ENCODE results near the gene FANK1.
"Not testable (repeated sequence)": the region's sequence is repeated elsewhere in the genome, so short reads cannot be mapped to it uniquely, and the experiment has no call there.

The FANK1 gene

DNA sequence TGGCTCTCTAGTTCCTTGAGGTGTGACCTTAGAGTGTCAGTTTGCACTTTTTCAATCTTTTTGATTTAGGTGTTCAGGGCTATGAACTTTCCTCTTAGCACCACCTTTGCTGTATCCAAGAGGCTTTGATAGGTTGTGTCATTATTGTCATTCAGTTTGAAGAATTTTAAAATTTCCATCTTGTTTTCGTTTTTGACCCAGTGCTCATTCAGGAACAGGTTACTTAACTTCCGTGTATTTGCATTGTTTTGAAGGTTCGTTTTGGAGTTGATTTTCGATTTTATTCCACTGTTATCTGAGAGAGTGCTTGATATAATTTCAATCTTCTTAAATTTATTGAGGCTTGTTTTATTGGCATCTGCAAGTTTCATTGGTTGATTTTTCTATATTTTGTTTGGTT is 37.3 kb downstream of the FANK1 start:
- no peak for DNase-seq

- DNase-seq, result no peak
Measured at GRCh38 chr10:125936331-125936730, 40.0 kb downstream of the FANK1 start.

- no peak for DNase-seq
Measured at GRCh38 chr10:125940515-125940914, 44.2 kb downstream of the FANK1 start.

DNA sequence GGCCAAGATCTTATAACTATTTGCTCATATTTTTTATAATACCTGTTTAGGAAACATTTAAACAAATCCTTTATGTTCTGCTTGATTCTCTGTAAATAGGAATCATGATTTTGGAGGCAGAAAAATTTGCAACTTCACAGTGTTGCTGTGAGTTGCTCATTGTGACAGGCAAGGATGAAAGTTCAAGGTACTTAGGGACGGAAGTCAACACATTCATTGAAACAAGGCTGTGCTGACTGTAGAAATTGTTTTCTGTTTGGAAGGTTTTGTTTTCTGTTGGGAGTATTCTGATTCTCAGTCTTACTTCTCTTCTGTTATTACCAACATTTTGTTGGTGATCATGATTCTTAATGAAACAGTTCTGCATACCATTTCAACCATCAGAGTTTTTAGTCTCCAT is 54.9 kb downstream of the FANK1 start:
- DNase-seq, result no peak

GRCh38 chr10:125953778-125954385 is 57.5 kb downstream of the FANK1 start:
- no peak for DNase-seq

GRCh38 chr10:125955766-125956165 is 59.4 kb downstream of the FANK1 start:
- no peak for DNase-seq

- DNase-seq, result no peak
Measured at GRCh38 chr10:125961743-125962142, 65.4 kb downstream of the FANK1 start.

DNA sequence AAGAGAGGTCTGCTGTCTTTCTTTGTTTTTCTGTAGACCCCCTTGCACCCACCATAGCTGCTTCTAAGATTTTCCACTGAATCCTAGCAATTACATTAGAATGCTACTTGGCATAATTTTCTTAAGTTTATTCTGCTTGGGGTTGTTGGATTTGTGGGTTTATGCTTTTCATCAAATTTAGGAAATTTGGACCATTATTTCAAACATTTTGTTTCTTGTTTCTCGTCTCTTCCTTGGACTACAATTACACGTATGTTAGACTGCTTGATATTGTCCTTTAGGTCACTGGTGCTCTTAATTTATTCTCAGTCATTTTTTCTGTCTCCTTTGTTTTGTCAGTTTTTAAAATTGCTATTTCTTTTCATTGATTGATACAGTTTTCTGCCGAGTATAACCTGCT is 65.8 kb downstream of the FANK1 start:
- no peak for DNase-seq

- no peak for DNase-seq
Measured at GRCh38 chr10:125964558-125964957, 68.2 kb downstream of the FANK1 start.

DNA sequence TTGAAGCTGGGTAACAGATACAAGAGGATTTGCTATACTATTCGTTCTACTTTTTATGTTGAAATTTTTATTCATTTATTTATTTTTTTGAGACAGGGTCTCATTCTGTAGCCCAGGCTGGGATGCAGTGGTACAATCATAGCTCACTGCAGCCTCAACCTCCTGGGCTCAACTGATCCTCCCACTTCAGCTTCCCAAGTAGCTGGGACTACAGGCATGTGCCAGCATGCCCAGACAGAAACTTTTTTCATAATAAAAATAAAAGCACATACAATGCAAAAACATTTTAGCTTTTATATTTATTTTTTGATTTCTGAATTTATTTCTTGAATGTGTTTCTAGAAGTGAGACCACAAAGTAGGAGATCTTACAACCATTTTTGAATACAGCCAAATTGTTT is 71.2 kb downstream of the FANK1 start:
- DNase-seq, result no peak

- not testable (repeated sequence) for DNase-seq
Measured at GRCh38 chr10:125970077-125970630, 73.8 kb downstream of the FANK1 start.

DNA sequence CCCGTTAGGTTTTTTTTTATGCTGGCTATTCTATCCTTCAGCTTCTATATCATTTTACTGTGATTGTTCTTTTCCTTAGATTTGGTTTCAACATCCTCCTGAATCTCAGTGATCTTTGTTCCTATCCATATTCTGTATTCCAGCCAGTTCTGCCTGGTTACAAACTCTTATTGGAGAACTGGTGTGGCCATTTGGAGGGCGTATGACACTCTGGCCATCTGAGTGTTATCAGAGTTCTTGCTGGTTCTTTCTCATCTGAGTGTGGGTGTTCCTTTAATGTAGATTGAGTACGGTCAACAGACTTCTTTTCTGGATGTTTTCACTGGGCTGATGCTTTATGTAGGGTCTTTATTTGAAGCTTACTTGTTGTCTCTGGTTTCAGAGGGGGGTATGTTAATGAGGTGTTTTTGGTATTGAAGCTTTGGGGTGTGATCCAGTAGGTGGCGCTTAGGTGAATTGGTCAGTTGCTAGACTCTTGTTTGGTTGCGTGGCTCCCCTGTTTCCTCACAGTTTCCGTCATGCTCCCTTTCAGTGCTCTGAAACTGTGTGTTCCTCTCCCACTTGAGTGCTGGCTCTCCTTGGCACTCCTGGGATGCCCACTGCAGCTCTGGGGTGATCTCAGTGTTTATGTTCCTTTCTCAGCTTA is 80.7 kb downstream of the FANK1 start:
- no peak for DNase-seq

- no peak for DNase-seq
Measured at GRCh38 chr10:125979976-125980375, 83.6 kb downstream of the FANK1 start.

- DNase-seq, result no peak
Measured at GRCh38 chr10:125980521-125981035, 84.2 kb downstream of the FANK1 start.

DNA sequence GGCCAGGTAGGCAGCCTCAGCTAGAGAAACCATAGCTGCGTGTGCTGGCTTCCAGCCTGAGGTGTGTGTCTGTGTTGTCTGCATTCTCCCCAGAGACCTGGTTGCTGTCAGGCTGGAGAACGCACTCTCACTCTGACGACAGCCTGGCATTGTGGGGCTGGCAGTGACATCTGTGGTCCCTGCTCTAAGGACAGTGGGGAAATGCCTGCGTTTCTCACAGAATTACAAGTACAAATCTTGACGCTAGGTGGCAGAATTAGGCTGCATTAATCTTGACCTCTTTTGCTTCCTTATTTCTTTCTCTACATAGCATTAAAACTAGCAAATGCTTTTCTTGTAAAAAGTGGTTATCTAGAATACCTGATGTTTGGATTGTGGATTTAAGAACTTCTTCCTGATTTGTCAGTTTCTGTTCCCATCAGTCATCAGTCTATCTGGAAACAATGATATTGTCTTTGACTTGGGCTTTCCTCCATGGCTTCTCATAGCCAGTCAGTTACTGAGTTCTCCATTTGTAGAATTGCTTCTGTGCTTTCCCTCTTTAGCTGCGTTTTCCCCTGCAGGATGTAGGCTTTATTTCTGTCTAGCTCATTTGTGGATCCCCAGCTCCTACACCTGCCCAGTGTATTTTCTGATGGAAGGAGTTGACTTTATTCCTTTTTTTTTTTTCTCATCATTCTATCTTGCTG is 86.0 kb downstream of the FANK1 start:
- no peak for DNase-seq

- no peak for DNase-seq
Measured at GRCh38 chr10:125983161-125983560, 86.8 kb downstream of the FANK1 start.

DNA sequence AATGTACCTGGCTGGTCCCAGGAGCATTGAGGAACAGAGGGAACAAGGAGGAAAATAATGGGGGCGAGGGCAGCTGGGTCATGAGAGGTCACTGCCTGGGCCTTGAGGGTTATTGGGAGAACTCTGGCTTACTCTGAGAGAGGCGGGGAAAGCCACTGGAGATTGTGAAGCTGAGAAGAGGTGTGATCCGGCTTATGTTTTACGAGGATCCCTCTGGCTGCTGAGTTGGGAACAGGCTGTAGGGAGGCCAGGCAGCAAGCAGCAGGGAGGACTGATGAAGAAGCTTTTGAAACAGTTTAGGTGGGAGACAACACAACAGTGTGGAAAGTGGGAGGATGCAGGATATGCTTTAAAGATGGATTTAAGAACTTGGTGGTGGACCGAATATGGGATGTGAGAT is 87.3 kb downstream of the FANK1 start:
- DNase-seq, result no peak

DNA sequence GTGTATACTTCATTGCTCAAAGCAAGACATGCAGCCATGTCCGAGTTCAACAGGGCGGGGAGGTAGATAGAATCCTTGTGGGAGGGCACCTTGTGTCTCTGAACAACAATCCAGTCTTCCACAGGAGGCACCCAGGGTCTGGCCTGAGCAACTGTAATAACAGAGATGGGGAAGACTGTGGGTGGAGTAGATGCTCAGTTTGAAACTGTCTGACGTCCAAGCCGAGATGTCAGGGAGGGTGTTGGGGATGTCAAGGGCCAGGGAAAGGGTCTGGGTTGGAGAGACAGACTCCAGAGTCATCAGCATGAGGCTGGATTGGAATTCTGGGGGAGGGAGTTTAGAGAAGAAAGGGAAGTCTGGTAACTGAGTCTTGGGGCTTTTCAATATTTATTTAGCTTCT is 88.0 kb downstream of the FANK1 start:
- DNase-seq, result no peak

DNA sequence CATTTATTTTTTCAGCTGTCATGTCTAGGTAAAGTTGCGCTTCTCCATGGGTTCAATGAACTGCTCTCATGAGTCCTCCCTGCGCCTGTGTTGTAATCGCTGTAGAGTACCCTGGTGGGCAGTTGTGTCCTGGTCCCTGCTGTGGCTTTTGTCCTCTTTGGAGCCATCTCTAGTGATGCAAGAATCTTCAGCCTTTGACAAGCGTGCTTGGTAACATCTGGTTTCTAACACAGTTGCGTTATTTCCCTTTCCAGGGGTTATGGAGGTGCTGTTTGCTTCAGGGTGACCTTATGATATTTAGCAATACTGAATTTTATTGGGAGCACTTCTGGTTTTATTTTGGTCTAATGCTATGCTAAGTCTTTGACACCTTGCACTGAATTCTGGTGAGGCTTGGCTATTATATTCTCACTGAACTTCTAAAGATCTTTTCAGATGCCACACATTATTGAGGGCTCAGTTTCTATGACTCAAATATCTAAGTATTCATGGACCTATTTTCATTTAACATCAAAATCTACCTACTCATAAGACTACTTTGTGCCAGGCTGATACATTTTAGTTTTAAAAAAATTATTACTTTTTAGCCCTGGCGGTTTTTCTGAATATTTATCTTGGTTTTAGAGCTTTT is 88.6 kb downstream of the FANK1 start:
- DNase-seq, result no peak

DNA sequence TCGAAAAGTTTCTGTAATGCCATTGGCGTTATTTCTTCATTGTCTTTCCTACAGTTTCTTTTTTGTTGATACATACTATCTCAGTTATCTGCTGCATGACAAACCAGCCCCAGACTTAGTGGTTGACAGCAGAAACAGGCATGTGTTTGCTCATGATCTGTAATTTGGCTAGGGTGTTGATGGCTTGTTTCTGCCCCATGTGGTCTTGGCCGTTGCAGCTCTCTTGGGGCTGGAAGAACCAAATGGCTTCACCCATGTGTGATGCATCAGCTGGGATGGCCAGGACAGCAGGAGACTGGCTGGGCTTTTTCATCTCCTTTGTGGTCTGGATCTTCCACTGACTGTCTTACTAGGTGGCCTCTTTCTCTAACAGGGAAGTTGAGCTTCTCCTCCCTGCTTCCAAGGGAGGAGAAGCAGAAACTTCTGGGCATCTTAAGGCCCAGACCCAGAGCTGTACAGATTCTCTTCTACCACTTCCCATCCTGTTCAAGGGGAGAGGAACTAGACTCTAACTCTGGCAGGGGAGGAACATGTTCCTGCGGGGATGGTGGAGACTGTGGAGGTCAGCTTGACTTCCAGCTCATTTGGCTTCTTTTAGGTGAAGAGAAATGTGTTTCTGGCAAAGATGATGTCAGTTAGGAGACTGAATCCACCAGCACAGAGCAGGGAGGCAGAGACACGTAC is 89.3 kb downstream of the FANK1 start:
- no peak for DNase-seq

GRCh38 chr10:125989791-125990190 is 93.4 kb downstream of the FANK1 start:
- no peak for DNase-seq

DNA sequence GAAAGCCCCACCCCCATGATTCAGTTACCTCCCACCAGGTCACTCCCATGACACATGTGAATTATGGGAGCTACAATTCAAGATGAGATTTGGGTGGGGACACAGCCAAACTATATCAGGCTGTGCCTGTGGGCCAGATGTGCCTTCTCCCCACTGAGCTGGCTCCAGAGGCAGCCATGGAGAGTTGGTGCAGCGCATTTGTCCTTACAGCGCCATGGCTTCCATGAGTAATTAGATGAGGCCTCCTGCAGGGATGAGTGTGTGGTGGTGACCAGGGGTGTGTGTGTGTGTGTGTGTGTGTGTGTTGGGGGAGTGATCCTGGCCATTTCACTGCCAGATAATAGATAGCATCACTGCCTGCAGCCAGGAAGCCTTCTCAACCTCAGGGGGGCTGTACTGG is 94.6 kb downstream of the FANK1 start:
- DNase-seq, result no peak

DNA sequence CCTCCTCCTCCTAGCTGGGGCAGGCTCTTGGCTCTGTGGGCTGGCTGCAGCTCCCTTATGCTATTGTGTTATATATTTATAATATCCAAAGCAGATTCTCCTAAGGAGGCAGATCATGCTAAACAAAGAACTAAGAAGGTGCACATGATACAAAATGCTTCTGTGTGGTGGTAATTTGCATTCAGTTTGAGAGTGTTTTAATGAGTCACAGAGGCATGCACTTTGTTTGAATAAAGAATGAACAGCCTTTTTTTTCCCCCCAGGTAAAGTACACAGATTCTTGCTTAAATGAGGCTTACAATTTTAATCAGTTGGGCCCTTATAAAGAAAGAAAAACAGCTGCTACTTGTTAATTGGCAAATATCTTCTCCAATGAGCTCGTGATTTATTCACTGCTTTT is 95.0 kb downstream of the FANK1 start:
- no peak for DNase-seq

Data from DMS79 (cell line).